GM19238 (cell line): ENCODE measurements around the gene USP28.
"Not testable (repeated sequence)": the region's sequence is repeated elsewhere in the genome, so short reads cannot be mapped to it uniquely, and the experiment has no call there.

Experiments used
- DNase-seq: peaks from one replicate; pipeline ENCODE4 v3.0.0; 2011; ENCODE audit warnings: low spot score; ENCODE audit not compliant: insufficient read length

The USP28 gene

DNA sequence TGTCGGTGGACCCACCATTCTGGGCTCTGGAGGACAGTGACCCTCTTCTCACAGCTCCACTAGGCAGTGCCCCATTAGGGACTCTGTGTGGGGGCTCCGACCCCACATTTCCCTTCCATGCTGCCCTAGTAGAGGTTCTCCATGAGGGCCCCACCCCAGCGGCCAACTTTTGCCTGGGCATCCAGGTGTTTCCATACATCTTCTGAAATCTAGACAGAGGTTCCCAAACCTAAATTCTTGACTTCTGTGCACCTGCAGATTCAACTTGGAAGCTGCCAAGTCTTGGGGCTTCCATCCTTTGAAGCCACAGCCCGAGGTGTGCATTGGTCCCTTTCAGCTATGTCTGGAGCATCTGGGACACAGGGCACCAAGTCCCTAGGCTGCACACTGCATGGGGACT is 4.1 kb upstream of the USP28 start:
- not testable (repeated sequence) for DNase-seq

- DNase-seq: no peak
Observed at GRCh38 chr11:113877670-113878055, 2.3 kb upstream of the USP28 start.

DNA sequence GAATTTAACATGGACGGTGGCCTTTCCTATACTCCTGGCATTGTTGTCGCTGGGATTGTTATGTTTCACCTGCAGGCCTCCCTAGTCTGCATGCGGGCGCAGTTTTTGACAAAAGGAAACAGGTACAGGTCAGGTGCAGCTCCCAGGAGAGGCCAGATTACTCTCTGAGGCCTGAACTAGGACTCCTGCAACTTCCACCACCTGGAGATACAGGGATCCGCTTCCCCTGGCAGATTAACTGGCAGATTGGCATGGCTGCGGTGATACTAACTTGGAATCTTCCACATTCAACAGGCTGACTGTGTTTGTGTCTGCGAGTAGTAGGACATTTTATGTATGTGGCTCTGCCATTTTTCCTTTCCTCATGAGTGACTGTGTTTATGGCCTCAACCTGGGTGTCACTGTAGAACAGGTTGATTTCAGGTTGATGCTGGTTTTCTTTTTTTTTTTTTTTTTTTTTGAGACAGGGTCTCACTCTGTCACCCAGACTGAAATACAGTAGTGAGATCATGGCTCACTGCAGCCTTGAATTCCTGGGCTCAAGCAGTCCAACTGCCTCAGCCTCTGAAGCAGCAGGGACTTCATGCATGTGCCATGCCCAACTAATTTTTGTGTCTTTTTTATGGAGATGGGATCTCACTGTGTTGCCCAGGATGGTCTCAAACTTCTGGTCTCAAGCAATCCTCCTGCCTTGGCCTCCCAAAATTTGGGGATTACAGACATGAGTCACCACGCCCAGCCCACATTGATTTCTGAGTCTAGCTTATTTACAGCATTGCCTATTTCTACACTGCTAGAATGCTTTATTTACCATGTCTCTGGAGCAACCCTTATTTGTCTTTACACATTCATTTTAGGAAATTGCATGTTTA is 1.7 kb upstream of the USP28 start:
- DNase-seq: no peak

- no peak for DNase-seq
Observed at GRCh38 chr11:113876074-113876797, 864 bp upstream of the USP28 start.

GRCh38 chr11:113874581-113875233 is 665 bp downstream of the USP28 start:
- no peak for DNase-seq

GRCh38 chr11:113874096-113874495 is 1.3 kb downstream of the USP28 start:
- DNase-seq: no peak

DNA sequence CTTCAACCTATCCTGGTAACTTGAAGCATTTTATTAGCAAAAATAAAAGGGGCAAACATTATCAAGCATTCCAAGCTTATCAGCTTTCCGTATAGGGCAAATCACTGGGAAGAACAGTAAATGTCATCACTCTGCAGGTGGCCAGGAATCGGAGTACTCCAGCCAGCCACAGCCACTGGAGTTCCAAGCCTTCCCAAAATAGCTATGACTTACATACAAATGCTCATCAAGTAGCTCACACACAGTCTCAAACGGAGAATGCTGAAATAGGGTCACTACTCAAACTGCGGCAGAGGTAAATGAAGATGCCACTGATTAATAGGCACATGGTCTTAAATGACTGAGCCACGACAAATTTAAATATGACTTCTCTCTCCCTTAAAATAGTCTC is 2.1 kb downstream of the USP28 start:
- DNase-seq: no peak

DNA sequence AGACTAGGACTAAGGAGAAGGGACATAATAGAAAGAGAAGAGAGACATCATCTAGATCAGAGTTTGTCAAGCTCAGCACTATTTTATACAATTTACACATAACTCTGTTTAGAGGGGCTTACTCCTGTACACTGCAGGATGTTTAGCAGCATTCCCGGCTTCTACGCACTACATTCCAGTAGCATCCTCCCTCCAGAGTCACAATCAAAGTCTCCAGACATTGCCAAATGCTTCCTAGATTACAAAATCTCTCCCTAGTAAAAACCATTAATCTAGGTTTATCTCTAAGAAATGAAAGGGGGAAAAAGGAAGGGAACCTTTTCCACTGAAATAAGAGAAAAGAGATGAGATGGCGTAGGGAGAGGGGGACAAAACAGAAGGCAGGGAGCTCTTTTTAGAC is 4.0 kb downstream of the USP28 start:
- DNase-seq: no peak

DNA sequence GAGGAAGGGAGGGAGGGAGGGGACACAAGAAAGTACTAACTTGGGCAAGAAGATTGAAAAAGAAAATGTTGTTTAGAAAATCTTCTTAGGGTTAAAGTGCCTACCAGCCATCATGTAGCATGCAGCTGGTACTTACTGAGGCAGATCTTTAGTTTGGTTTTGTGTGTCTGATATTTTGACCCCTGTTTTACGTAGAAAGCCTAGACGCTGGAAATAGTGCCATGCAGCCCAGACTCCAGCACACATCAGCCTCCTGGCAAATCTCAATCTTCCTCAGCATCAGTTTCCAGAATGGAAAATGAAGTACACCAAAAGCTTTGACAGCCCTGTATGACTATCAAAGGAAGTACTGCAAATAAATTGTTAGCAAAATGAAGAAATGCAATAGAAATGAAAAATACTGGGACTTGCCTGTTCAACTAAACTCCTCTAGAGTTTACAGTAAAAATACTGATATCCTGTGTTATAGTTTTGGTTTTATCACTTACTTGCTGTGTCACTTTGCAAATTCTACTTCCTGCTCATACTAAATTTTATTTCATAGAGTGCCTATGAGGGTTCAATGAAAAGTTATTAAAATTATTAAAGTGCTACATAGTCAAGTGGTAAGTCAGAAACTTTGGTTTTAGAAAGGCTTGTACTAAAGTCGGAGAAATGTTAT is 7.4 kb downstream of the USP28 start:
- no peak for DNase-seq

GRCh38 chr11:113865873-113866272 is 9.5 kb downstream of the USP28 start:
- no peak for DNase-seq

DNA sequence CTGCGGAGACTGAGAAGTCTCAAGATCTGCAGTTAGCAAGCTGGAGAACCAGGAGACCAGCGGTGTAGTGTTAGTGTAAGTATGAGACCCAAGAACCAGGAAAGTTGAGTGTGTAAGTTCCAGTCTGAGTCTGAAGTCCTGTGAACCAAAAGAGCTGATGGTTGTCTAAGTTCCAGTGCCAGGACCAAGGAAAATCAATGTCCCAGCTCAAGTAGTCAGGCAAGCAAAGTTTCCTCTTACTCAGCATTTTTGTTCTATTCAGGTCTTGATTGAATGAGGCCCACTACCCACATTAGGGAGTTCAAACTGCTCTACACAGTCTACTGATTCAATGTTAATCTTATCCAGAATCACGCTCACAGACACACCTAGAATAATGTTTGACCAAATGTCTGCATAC is 11.0 kb downstream of the USP28 start:
- DNase-seq: no peak

DNA sequence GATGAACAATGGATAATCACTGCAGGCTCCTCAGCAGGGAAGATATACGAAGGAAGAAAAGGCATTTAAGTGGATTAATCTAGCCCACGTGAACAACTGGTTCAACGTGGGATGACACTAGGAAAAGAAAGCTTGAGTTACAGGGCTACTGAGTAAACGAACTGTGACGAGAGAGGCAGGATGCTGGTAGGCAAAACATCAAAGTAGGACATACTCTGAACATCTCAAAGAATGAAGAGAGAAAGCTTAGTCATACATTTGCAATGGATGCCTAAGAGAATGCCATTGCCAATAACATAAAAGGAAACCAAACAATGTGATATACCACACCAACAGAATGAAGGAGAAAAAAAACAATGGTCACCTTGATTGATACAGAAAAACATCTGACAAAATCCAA is 12.9 kb downstream of the USP28 start:
- DNase-seq: no peak

DNA sequence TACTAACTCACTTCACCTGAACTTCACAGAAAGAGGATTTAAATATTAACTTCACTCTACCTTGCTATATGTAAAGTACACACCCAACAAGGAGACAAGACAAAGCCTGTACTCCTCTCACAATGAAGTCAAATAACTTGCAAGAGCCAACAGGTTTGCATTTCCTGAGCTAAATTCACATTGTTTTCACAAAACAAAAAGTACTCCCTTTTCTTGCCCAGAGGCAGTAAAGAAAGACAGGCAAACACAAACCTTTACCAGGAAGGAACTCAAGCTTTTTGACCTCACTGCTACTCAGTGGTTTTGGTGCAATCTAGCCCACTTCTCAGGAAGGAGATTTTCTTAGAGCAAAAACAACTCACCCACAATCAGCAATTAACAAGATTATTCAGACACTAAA is 15.7 kb downstream of the USP28 start:
- DNase-seq: no peak

DNA sequence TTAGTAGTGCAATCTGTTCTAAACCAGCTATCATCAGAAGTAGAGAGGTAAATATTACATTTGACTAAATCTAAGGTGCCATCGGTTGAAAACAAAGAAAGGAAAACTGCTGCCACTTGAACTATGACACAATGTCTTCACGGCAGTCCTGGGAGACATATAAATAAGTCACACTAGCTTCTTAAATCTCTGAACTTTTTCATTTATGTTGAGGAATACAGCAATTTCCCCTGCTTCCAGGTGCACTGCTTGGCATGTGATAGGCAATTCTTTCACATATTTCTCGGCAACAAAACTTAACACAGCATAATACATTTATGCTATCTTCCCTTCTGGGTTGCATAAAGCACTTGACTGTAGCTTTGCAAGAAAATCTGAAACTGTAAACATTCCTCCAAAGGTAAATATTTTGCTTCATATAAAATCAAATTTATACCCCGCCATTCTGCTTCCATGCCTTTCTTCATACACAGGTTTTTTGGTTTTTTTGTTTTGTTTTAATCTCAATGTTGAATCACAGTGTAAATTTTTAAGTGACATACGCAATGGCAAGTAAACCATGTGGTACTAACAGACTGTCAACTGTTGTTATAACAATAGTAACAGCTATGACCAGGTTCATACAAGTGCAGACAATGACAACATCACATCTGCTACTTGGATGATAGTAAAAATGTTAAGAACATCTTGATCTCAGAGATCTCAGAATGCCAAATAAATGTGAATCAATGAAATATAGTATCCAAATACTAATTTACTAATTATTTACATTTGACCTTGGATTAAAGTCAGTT is 18.2 kb downstream of the USP28 start:
- no peak for DNase-seq

DNA sequence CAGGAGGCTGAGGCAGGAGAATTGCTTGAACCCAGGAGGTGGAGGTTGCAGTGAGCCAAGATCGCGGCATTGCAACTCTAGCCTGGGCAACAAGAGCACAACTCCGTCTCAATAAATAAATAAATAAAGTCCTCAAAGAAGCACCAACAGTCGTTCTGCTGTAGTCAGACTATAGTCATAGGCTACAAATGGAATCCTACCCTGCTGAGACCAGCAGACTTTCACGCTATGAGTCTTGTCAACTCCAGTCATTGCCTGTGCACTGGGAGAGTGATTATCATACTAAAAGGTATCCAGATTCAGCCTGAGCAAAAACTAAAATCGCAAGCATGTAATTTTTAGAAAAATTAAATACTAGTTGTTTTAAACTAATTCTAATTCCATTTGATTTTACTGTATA is 19.6 kb downstream of the USP28 start:
- no peak for DNase-seq

DNA sequence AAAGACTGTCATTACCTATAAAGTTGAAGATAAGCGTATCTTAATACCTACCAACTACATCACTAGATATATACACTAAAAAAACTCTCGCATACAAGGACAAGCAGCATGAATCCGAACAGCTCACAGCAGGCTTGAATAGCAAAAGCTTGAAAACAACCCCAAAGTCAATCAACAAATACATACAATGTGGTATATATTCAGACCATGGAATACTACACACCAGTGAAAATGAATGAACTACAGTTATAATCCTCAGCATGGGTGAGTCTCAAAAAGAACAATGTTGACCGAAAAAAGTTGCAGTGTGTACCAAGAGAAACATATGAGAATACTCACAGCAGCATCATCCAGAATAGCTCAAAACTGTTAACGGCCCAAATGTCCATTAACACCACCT is 25.2 kb downstream of the USP28 start:
- DNase-seq: no peak

DNA sequence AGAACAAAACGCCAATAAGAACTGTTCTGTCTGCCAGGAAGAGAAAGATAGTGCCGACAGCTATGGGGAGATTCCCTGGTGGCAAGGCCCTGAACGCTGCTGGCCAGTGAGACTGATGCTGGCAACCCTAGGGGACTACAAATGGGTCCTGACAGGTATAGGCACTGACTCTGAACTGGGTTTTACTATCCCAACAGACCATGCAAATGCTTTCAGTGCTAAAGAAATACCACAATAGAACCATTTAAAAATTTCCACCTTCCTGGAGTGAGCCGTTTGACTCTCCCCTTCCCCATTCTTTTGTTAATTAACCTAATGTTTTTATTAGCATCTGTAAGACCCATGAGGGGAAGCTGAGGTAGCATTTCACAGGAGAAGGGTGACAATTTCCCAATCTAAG is 25.7 kb downstream of the USP28 start:
- no peak for DNase-seq

- DNase-seq: no peak
Observed at GRCh38 chr11:113847580-113847979, 27.8 kb downstream of the USP28 start.

DNA sequence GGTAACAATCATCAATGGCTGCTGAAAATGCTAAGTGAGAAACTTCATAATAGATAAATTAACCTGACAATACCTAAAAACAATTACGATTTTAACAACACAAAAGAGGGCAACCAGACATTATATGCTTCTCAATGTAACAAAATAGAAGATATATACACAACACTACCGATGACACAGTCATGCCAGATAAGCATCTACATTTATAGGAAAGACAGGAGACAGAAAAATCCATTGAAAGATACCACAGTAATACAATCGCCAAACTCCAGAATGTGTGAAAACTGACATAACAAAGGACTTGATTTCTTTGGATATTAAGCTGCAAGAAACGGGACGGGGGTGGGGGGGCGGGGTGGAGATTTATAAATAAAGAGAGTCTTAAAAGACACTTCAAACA is 28.3 kb downstream of the USP28 start:
- no peak for DNase-seq

DNA sequence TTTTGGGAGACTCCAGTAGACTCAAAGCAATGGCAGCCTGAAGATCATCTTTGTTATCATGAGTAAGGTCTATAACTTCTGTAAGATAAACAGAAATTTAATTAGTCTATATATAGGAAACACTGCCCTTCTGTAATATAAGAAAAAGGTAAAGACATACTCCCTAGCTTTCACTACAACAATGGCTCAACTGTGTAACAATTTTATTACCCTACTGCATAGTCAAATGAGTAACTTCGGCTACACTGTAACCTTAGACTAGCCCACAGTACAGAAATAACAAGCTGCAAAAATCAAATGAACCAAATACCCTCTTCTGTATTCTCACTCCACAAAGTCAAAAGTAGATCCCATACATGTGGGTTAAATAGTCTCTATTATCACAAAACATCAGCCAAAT is 33.7 kb downstream of the USP28 start:
- DNase-seq: no peak
